ENCODE data around the gene RANGAP1.

The RANGAP1 gene

GRCh38 chr22:41256254-41257253, 29.4 kb downstream of the RANGAP1 start:
- peak; percentile 64 for DNase-seq

GRCh38 chr22:41254230-41254629, 31.8 kb downstream of the RANGAP1 start:
- no peak for DNase-seq

GRCh38 chr22:41252365-41252764, 33.6 kb downstream of the RANGAP1 start:
- DNase-seq, result no peak

- DNase-seq, result no peak
Observed at GRCh38 chr22:41250127-41250526, 35.9 kb downstream of the RANGAP1 start.

- no peak for DNase-seq
Observed at GRCh38 chr22:41249442-41249841, 36.5 kb downstream of the RANGAP1 start.

- no peak for DNase-seq
Observed at GRCh38 chr22:41248758-41249157, 37.2 kb downstream of the RANGAP1 start.

- no peak for DNase-seq
Observed at GRCh38 chr22:41248314-41248713, 37.7 kb downstream of the RANGAP1 start.

GRCh38 chr22:41247703-41248102, 38.3 kb downstream of the RANGAP1 start:
- DNase-seq, result no peak

- DNase-seq, result no peak
Observed at GRCh38 chr22:41245917-41246499, 40.0 kb downstream of the RANGAP1 start.

GRCh38 chr22:41243361-41243760, 42.6 kb downstream of the RANGAP1 start:
- no peak for DNase-seq

- DNase-seq, result no peak
Observed at GRCh38 chr22:41242396-41243117, 43.4 kb downstream of the RANGAP1 start.

GRCh38 chr22:41241133-41241676, 44.8 kb downstream of the RANGAP1 start:
- DNase-seq, result no peak

GRCh38 chr22:41240377-41241132, 45.4 kb downstream of the RANGAP1 start, which contains the start of gene CHADL:
Gene CHADL (minus strand): TSS chr22:41240931. CDS start chr22:41240881, 50 bp downstream.
- DNase-seq, result peak; percentile 14

- peak; percentile 41 for DNase-seq
Observed at GRCh38 chr22:41239443-41240128, 46.4 kb downstream of the RANGAP1 start.

GRCh38 chr22:41238570-41239442, 47.2 kb downstream of the RANGAP1 start:
- no peak for DNase-seq

- DNase-seq, result peak; percentile 88
Observed at GRCh38 chr22:41237707-41238569, 48.0 kb downstream of the RANGAP1 start.

GRCh38 chr22:41237036-41237706, 48.8 kb downstream of the RANGAP1 start:
- DNase-seq, result no peak

- DNase-seq, result no peak
Observed at GRCh38 chr22:41234815-41235695, 50.9 kb downstream of the RANGAP1 start.
